Kidney (tissue), 14 donors: ENCODE data around the gene F5. TPM values are rescaled to one million over a fixed set of nuclear protein-coding genes. Genes with fewer than 3 reads are reported as not detected.
A peak's percentile ranks its signal among the peaks of the same experiment; 100 is the strongest.

Experiments used
- DNase-seq, 5 donors: peaks; one replicate each; pipeline ENCODE4 v3.0.0-alpha.2; 2013 to 2020
- FAIRE-seq: peaks from 2 replicates; lab custom pipeline; 2012; peaks lifted over from hg19 to GRCh38; lab: Jason Lieb, UNC
- H3K27ac ChIP-seq, 2 donors: one replicate each; pipeline ENCODE4 v1.7.0; 2013; ENCODE audit warnings: low read depth in 2 of 2, low read length in 2 of 2, inconsistent platforms in 1 of 2
- H3K27me3 ChIP-seq: one replicate; pipeline ENCODE4 v1.7.1; 2013; ENCODE audit warnings: low read length, inconsistent platforms; ENCODE audit not compliant: control insufficient read depth, insufficient read depth
- H3K36me3 ChIP-seq, 3 donors: one replicate each; pipeline versions ENCODE4 v1.7.0 to v1.7.1; 2013; ENCODE audit warnings: low read length in 3 of 3, control low read depth in 1 of 3, inconsistent platforms in 1 of 3; ENCODE audit not compliant: insufficient read depth in 3 of 3, control insufficient read depth in 2 of 3
- H3K4me1 ChIP-seq, 3 donors: one replicate each; pipeline versions ENCODE4 v1.7.0 to v1.7.1; 2013; ENCODE audit warnings: low read length in 3 of 3, inconsistent platforms in 1 of 3, low read depth in 1 of 3; ENCODE audit not compliant: control insufficient read depth in 2 of 3, insufficient read depth in 2 of 3
- H3K4me3 ChIP-seq, 3 donors: one replicate each; pipeline versions ENCODE4 v1.7.0 to v1.8.1; 2013; ENCODE audit warnings: low read length in 3 of 3, control low read depth in 1 of 3, inconsistent platforms in 1 of 3
- H3K9ac ChIP-seq, 3 donors: one replicate each; pipeline versions ENCODE4 v1.7.0 to v1.7.1; 2013; ENCODE audit warnings: low read length in 3 of 3, control low read depth in 1 of 3, inconsistent platforms in 1 of 3
- H3K9me3 ChIP-seq, 3 donors: one replicate each; pipeline versions ENCODE4 v1.7.0 to v1.7.1; 2013; ENCODE audit warnings: low read length in 3 of 3, control low read depth in 1 of 3, inconsistent platforms in 1 of 3; ENCODE audit not compliant: control insufficient read depth in 2 of 3, insufficient read depth in 1 of 3
- intact Hi-C: fragments of 100-400 bp; cut with DNase I; formaldehyde crosslinking; loops from one replicate; pipeline ENCODE4 v1.11.1; 2022
- polyA plus RNA-seq: library from polyadenylated mRNA; stranded (reverse); fragments of 350-450 nt; fragmentation: Illumina TruSeq; extraction: RNeasy Lipid Tissue Mini Kit (QIAGEN cat#74804); gene quantifications from one replicate; pipeline ENCODE4 v1.2.3, GENCODE V29; 2014; ENCODE audit warnings: low read depth, low replicate concordance; ENCODE audit not compliant: insufficient read depth
- total RNA-seq: library from RNA; stranded (reverse); fragmentation: NEBNext Ultra II Directional; extraction: Animal tissue kit (Norgen Biotek cat#: 25700); gene quantifications from one replicate; pipeline ENCODE4 v1.2.1, GENCODE V29; 2021
- TF ChIP-seq, protein P1 (sequence below): IDR thresholded peaks from 3 replicates; pipeline ENCODE4 v1.5.1; 2012; ENCODE audit warnings: mild to moderate bottlenecking, moderate library complexity, borderline replicate concordance; ENCODE audit not compliant: insufficient read depth; ENCODE audit errors: extremely low read depth
- donor health status: control.
- donor health status: control.
- donor health status: control.
- donor health status: control.
- donor health status: control.
- donor health status: DM: yes; HTN: yes; CAD: no.
- donor health status: Normal renal cell carcinoma (clear cell type).

The F5 gene
- total and polyA plus RNA-seq, 2 donors from 2014 or later: 3.8 to 5.1 TPM

GRCh38 chr1:169484683-169485430 lies 101.4 kb downstream of the F5 start:
- Histone ChIP-seq H3K9me3 (no peaks in the 10 kb centered on the region), H3K27me3 (no peaks in the 10 kb centered on the region), H3K4me3 (peak overlapping the region; percentile 69 to 94 (median 79)), H3K9ac (peak overlapping the region; percentile 64 to 86 (median 82)), H3K36me3 (no peaks in the 10 kb centered on the region), H3K27ac (peak overlapping the region; percentile 93 to 98), H3K4me1 (peaks cover 3 to 13% (median 5%) of the 10 kb centered on the region in 3 donors)
- intact Hi-C loops: no loop called here
- DNase-seq (peak; percentile 58 to 83 (median 79)), FAIRE-seq (no peak)
- TF ChIP-seq, protein P1, sequence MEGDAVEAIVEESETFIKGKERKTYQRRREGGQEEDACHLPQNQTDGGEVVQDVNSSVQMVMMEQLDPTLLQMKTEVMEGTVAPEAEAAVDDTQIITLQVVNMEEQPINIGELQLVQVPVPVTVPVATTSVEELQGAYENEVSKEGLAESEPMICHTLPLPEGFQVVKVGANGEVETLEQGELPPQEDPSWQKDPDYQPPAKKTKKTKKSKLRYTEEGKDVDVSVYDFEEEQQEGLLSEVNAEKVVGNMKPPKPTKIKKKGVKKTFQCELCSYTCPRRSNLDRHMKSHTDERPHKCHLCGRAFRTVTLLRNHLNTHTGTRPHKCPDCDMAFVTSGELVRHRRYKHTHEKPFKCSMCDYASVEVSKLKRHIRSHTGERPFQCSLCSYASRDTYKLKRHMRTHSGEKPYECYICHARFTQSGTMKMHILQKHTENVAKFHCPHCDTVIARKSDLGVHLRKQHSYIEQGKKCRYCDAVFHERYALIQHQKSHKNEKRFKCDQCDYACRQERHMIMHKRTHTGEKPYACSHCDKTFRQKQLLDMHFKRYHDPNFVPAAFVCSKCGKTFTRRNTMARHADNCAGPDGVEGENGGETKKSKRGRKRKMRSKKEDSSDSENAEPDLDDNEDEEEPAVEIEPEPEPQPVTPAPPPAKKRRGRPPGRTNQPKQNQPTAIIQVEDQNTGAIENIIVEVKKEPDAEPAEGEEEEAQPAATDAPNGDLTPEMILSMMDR: no peak

DNA sequence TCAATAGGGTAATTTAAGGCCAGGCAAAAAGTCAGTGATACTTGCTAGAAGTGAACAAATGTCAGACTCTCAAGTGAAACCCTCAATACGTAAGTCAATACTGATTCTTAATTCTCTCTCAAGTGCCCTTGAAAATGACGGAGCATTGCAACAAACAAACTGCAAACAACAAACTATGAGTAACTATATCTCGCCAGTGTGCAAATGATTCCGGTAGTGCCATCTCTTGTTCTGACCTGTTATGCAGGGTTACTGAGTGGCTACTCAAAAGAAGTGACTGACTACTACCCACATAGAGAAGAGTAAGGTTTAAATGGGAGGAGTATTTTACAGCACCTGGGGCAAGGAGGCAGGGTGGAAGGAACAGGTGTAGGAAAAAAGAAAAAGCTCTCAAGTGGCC lies 102.2 kb downstream of the F5 start:
- Histone ChIP-seq H3K4me3 (peak overlapping the region in 2 of 3 donors; percentile 79 to 94), H3K27me3 (no peaks in the 10 kb centered on the region), H3K36me3 (no peaks in the 10 kb centered on the region), H3K9ac (peak overlapping the region in 2 of 3 donors; percentile 61 to 86), H3K9me3 (no peaks in the 10 kb centered on the region), H3K4me1 (peaks cover 3 to 13% (median 5%) of the 10 kb centered on the region in 3 donors), H3K27ac (peak overlapping the region; percentile 93 to 98)
- DNase-seq (peak in 1 of 5 donors; percentile 5), FAIRE-seq (no peak)
- intact Hi-C loops: no loop called here
- TF ChIP-seq, protein P1: no peak

DNA sequence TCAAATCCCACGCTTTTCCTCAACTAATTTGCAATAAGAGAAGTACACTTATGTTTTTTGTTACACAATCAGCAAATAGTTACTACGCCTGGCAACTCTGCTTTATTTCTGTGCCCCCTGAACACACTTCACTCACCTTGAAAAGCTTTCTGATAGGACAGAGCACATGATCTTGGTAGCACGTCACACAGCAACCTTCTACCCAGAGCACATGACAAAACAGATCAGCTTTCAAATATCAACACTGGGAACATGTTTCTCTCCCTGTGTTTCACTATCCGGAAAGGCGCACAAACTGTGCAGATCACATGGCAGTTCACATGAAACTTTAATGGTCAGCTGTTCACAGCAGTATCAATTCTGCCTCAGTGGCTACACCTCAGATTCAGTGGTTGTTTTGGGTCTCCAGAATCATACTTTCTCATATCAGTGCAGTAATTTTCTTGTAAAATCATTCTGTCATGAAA lies 102.7 kb downstream of the F5 start:
- Histone ChIP-seq H3K4me3 (peak overlapping the region in 2 of 3 donors; percentile 79 to 94), H3K9ac (peak overlapping the region in 2 of 3 donors; percentile 61 to 86), H3K36me3 (no peaks in the 10 kb centered on the region), H3K27me3 (no peaks in the 10 kb centered on the region), H3K4me1 (peaks cover 3 to 13% (median 5%) of the 10 kb centered on the region in 3 donors), H3K9me3 (no peaks in the 10 kb centered on the region), H3K27ac (peak overlapping the region; percentile 93 to 98)
- DNase-seq (peak in 4 of 5 donors; percentile 50 to 87 (median 69)), FAIRE-seq (no peak)
- intact Hi-C loops: no loop called here
- TF ChIP-seq, protein P1: no peak
